HTR-8/SVneo (cell line): ENCODE data around the gene ST8SIA5.

ENCODE experiments used
- DNase-seq: peaks from one replicate; pipeline ENCODE4 v3.0.0; 2011; ENCODE audit warnings: low spot score, mixed read lengths; ENCODE audit not compliant: insufficient read length
- FAIRE-seq: peaks from 2 replicates; lab custom pipeline; 2011; peaks lifted over from hg19 to GRCh38; lab: Jason Lieb, UNC

The ST8SIA5 gene

GRCh38 chr18:46678041-46678440 lies 78.8 kb downstream of the ST8SIA5 start:
- no peak for FAIRE-seq

GRCh38 chr18:46677611-46678010 lies 79.2 kb downstream of the ST8SIA5 start:
- FAIRE-seq (no peak), DNase-seq (peak; percentile 18)

More at GRCh38 chr18:46678041-46678440, 78.8 kb downstream of the ST8SIA5 start:
- DNase-seq, result no peak

- no peak for DNase-seq
- FAIRE-seq, result no peak
Measured at GRCh38 chr18:46676182-46676835, 80.5 kb downstream of the ST8SIA5 start.

- no peak for FAIRE-seq
- no peak for DNase-seq
Measured at GRCh38 chr18:46675112-46675511, 81.7 kb downstream of the ST8SIA5 start.

GRCh38 chr18:46672062-46672970 lies 84.5 kb downstream of the ST8SIA5 start:
- DNase-seq (no peak), FAIRE-seq (no peak)

- DNase-seq (no peak), FAIRE-seq (no peak)
Measured at GRCh38 chr18:46668694-46669093, 88.2 kb downstream of the ST8SIA5 start.

- FAIRE-seq (no peak), DNase-seq (no peak)
Measured at GRCh38 chr18:46668135-46668534, 88.7 kb downstream of the ST8SIA5 start.

GRCh38 chr18:46663539-46663938 lies 93.3 kb downstream of the ST8SIA5 start:
- no peak for FAIRE-seq

GRCh38 chr18:46660957-46661749 lies 95.7 kb downstream of the ST8SIA5 start:
- FAIRE-seq, result no peak

More at GRCh38 chr18:46663539-46663938, 93.3 kb downstream of the ST8SIA5 start:
- no peak for DNase-seq

GRCh38 chr18:46659484-46659883 lies 97.4 kb downstream of the ST8SIA5 start:
- no peak for DNase-seq
- no peak for FAIRE-seq

More at GRCh38 chr18:46660957-46661749, 95.7 kb downstream of the ST8SIA5 start:
- no peak for DNase-seq

GRCh38 chr18:46657115-46657955 lies 99.5 kb downstream of the ST8SIA5 start, which contains the start of gene LOXHD1:
LOXHD1 (minus strand) TSS chr18:46657220; CDS start chr18:46657033, 187 bp downstream.
- FAIRE-seq, result no peak

GRCh38 chr18:46656326-46657114 lies 100.3 kb downstream of the ST8SIA5 start:
- FAIRE-seq (no peak), DNase-seq (no peak)

More at GRCh38 chr18:46657115-46657955, 99.5 kb downstream of the ST8SIA5 start, which contains the start of gene LOXHD1:
- no peak for DNase-seq

GRCh38 chr18:46652372-46652771 lies 104.5 kb downstream of the ST8SIA5 start:
- DNase-seq, result no peak
- FAIRE-seq, result no peak

- DNase-seq, result no peak
- no peak for FAIRE-seq
Measured at GRCh38 chr18:46650681-46651080, 106.2 kb downstream of the ST8SIA5 start.

- FAIRE-seq, result no peak
Measured at GRCh38 chr18:46649071-46649862, 107.6 kb downstream of the ST8SIA5 start.

GRCh38 chr18:46646468-46646867 lies 110.4 kb downstream of the ST8SIA5 start:
- FAIRE-seq, result no peak
- no peak for DNase-seq

More at GRCh38 chr18:46649071-46649862, 107.6 kb downstream of the ST8SIA5 start:
- DNase-seq, result no peak

GRCh38 chr18:46642561-46642960 lies 114.3 kb downstream of the ST8SIA5 start:
- no peak for DNase-seq
- no peak for FAIRE-seq

GRCh38 chr18:46641917-46642316 lies 114.9 kb downstream of the ST8SIA5 start:
- no peak for DNase-seq
- FAIRE-seq, result no peak
